NCI-H2196 (cell line): ENCODE measurements around the gene TMEM107.

Experiments used
- DNase-seq: peaks from one replicate; lab custom pipeline; 2025; ENCODE audit not compliant: unreplicated experiment; lab: John Stamatoyannopoulos, UW

The TMEM107 gene

GRCh38 chr17:8162997-8163977, 12.9 kb downstream of the TMEM107 start:
- no peak for DNase-seq

DNA sequence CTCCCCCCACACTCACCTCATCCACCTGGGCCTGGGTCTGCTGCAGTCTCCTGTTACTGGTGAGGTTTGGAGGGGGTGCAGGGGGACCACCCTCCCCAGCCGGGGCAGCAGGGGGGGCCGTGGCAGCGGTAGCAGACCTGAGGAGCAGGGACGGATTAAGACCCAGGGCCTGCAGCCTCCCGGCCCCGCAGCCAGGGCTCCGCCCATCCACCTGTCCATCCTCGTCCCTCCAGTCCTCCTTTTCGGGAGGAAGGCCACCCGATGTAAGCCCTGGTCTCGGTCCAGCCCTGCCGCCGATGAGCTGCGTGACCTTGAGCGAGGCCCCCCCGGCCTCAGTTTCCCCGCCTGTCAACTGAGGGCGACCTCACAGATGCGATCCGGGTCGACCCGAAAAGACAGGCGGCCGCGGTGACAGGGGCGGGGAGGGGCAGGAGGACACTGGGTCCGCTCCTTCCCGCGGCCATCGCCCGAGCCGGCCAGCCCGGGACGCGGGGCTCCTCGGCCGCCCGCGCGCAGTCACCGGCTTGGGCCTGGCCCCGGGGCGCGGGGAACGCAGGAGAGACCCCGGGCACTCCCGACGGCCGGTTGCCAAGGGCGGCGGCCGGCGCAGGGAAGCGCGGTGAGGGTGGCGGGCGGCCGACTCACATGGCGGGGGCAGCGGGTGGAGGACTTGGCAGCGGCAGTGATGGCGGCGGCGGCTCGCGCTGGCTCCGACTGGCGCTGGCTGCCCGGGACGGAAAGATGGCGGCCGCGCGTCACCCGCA, 13.8 kb downstream of the TMEM107 start, which contains the start of gene VAMP2:
Gene VAMP2 (minus strand): TSS at position 716 of the 764 bp plus-strand sequence. CDS start 69 bp downstream, at position 647.
- peak; percentile 65 for DNase-seq

- no peak for DNase-seq
Observed at GRCh38 chr17:8161289-8162232, 14.6 kb downstream of the TMEM107 start.

DNA sequence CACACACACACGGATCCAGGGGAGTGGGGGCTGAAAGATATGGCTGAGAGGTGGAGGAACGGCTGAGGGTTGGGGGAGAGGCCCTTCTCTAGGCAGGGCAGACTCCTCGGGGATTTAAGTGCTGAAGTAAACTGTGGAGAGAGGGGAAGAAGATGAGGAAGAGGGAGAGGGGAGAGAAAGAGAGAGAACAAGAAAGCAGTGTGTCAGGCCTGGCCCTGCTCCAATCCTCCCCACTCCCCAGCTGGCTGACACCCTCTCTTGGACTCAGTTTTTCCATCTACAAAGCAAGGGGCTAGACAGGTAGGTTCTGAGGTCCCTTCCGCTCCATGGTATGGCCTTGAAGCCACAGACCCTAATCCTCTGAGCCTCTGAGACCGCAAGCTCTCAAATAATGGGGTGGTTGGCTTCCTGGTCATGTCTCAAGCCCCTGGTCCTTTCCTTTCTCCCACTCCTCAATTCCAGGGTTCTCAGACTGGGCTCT, 15.4 kb downstream of the TMEM107 start:
- no peak for DNase-seq

DNA sequence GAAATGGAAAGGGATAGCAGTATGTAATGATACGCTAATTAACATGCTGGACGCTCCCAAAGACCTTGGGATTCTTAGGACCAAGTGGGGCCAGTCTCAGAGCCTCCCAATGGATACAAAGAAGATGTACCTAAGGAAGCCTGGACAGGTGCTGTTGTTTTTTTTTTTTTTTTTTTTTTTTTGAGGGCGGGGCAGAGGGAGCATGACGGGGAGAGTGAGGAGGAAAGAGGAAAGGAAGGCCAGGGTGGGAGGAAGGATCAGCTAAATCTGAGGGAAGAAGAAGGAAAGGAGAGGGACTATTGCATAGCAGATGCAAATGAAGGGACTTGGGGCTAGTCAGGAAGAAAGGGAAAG, 16.0 kb downstream of the TMEM107 start:
- no peak for DNase-seq

GRCh38 chr17:8159459-8160223, 16.5 kb downstream of the TMEM107 start:
- no peak for DNase-seq

DNA sequence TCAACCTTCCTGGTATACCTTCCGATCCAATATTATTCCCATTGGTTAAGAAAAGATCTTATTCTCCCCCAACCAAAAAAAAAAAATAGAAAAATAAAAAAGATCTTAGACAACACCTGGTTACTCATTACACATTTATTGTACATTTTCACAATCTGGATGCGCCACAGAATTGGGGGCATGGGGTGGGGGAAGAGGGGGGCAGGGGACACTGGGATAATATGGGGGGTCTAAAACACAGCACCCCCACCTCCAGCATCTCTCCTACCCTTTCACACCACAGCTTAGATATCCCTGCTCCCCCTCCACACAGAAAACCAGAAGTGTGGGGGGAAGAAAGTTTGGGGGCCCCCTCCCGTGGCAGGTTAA, 17.2 kb downstream of the TMEM107 start:
- no peak for DNase-seq

- peak; percentile 78 for DNase-seq
Observed at GRCh38 chr17:8158267-8159031, 17.7 kb downstream of the TMEM107 start.

DNA sequence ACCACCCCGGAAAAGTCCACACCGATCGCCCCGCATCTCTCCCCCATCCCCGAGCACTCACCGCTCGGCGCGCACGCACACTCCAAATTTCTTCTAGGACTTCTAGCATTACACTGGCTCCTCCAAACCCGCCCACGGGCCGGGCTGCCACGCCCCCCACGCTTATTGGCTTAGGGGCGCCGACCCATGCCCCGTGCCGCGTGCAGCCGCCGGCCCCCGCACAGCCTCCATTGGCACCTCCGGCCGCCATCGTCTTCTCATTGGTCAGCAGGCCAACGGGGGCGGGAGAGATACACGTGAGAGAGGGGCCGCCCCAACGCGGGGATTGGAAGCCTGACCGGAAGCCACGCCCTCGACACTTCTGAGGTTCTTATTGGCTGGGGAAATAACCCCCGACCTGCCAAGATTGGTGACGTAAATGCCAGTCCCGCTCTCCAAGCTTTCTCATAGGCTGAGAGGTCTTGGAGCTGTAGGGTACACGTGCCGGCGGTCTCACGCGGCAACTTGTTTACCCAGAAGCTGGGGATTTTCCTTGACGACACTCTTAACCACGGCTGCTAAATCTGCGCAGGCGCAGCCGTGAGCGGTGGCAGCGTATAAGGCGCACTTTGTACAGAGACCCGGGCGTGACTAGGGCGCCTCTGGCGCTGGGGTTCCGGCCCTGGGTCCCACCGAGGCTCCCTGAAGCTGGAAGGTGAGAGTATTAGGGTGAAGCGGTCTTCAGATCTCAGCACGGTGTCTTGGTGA, 19.8 kb downstream of the TMEM107 start:
- DNase-seq: peak; percentile 95

- no peak for DNase-seq
Observed at GRCh38 chr17:8155996-8156245, 20.3 kb downstream of the TMEM107 start.

DNA sequence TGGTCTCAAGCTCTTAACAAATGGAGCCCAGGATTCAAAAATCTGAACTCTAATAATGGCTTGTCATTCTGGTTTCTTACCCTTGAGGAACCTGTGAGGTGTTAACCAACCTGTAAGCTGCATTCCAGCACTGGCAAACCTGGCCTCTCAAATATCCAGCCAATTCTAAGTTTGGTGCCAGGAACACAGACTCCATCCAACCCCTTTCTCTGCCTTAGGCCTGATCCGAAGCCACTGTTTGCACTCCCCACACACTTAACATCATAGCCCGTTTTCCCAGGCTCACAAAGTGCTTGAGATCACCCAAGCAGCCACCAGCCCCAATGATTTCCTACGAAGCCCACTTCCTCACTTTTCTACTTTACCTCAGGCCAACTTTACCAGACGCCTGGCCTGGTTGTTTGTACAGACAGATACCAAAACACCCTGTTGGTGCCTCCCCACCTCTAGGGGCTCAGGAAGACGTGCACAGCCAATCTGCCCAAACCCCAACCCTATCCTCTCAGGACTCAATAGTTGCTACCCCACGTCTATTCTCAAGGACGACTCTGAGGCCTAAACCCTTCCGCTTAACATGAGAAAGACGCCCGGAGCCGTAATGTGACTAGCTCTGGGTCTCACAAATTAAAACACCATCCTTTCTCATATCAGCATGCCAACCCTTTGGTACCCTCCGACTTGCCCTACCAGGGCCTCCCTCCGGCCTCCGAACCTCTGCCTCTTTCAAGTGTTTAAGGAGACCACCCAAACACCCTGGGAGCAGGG, 20.8 kb downstream of the TMEM107 start:
- no peak for DNase-seq

- DNase-seq: no peak
Observed at GRCh38 chr17:8154608-8155155, 21.5 kb downstream of the TMEM107 start.

DNA sequence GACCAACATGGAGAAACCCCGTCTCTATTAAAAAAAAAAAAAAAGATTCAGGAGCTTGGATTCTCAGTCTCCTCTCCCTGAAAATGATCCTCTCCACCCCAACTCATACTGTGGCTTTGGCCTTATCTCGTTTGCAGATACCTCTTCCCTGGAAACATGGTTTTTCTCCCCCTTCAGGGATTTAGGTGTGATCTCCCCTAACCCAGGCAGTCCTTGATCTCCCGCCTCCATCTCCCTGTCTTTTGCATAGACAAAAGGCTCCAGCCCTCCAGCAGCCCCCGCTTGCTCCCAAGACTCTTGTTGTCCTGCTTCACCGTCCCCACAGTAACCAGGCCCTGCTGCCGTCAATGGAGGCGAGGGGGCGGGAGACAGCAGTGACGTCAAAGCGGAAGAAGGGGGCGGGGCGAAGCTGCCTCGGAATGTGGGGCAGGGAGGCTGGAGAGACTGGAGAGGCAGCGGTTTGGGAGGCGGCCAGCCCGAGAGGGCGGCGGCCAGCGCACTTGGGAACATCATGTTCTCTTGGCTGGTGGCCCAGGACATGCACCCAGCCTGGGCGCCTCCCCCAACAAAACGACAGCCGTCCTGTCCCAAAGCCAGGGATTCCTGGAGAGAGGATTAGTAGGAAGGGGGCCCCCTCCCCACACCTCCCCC, 22.1 kb downstream of the TMEM107 start:
- peak; percentile 76 for DNase-seq

DNA sequence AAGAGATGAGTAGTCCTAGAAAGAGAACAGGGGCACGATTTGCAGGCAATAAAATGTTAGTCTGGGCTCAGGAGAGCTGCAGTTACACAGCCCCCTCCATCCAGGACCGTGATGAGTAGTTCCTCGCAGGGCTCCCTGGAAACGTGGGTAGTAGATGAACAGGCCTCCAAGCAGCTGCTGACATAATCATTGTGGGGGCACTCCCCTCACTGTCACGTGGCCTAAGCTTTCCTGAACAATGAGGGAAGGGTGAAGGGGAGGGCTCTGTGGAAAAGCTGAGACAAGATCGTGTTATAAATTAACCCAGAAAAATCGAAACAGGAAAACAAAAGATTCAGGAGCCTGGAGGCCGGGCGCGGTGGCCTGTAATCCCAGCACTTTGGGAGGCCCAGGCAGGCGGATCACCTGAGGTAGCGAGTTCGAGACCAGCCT, 22.6 kb downstream of the TMEM107 start:
- peak; percentile 3 for DNase-seq

- DNase-seq: no peak
Observed at GRCh38 chr17:8153031-8153451, 23.1 kb downstream of the TMEM107 start.

GRCh38 chr17:8152112-8152775, 23.9 kb downstream of the TMEM107 start, which contains the start of gene PER1:
PER1 (minus strand) TSS chr17:8152404; CDS start chr17:8150706, 1,698 bp downstream.
- peak; percentile 83 for DNase-seq
